HG02678 (cell line): Measurements from ENCODE around the gene USH1C.

Source experiments
- ATAC-seq: cut with Tn5 transposase; IDR thresholded peaks from one replicate; pipeline ENCODE4 v1.9.1; 2021; ENCODE audit warnings: mild to moderate bottlenecking, moderate library complexity; ENCODE audit not compliant: unreplicated experiment

USH1C gene

DNA sequence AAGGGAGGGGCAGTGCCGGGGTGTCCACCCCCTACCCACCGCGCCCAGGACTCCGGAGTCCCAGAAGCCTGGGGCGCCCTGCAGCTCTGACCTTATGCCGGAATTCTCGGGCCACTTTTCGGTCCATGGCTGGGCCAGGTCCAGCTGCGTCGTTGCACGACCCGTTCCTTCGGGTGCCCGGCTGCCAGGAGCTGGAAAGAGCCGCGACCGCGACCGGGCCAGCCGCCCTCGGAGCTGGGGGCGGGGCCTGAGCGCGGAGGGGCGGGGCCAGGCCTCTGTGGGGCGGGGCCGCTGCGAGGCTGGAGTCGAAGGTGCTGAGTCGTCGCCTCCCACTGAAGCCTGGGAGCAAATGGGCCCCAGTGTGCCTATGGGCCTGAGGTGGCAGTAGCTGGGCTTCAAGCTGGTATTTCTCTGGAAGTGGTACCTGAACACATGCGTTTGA is at the start of gene USH1C:
TSS of gene USH1C (minus strand) at position 236 of the 442 bp plus-strand sequence. CDS start at position 127, 109 bp downstream.
- no peak for ATAC-seq

GRCh38 chr11:17593466-17594245 is 49.4 kb upstream of the USH1C start:
- no peak for ATAC-seq

DNA sequence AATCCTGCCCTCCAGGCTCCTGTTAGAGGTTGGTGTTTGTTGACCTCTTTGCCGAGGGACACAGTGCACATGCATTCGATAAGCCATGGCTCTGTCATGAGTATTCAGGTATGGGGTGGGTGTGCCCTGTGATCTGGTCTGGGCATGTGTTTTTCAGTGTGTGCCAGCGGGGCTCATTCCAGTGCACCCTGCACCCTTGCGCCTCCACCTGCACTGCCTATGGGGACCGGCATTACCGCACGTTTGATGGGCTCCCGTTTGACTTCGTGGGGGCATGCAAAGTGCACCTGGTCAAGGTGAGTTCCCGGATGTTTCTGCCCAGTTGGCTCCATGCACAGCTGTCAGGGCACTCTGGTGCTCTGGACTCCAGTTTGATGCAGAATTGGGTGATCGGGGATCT is 47.1 kb upstream of the USH1C start:
- no peak for ATAC-seq

- no peak for ATAC-seq
Measured at GRCh38 chr11:17590463-17590862, 46.2 kb upstream of the USH1C start.

GRCh38 chr11:17588721-17589120 is 44.5 kb upstream of the USH1C start:
- ATAC-seq, result no peak

GRCh38 chr11:17588166-17588565 is 44.0 kb upstream of the USH1C start:
- no peak for ATAC-seq

- no peak for ATAC-seq
Measured at GRCh38 chr11:17585911-17586695, 41.9 kb upstream of the USH1C start.

DNA sequence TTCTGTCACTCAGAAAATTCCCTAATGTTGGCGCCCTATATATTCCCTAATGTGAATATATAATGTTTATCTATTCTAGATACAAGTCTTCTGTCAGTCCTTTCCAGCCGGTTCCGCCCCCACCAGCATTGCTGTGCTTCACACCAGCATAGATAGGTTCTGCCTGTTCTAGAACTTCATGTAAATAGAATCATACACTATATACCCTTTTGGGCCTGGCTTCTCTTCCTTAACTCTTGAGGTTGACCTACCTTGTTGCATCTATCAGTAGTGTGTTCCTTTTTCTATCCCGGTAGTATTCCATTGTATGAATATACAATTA is 37.5 kb upstream of the USH1C start:
- ATAC-seq, result no peak

- no peak for ATAC-seq
Measured at GRCh38 chr11:17581036-17581731, 37.0 kb upstream of the USH1C start.

GRCh38 chr11:17580271-17580670 is 36.1 kb upstream of the USH1C start:
- no peak for ATAC-seq

- no peak for ATAC-seq
Measured at GRCh38 chr11:17579451-17579850, 35.2 kb upstream of the USH1C start.

DNA sequence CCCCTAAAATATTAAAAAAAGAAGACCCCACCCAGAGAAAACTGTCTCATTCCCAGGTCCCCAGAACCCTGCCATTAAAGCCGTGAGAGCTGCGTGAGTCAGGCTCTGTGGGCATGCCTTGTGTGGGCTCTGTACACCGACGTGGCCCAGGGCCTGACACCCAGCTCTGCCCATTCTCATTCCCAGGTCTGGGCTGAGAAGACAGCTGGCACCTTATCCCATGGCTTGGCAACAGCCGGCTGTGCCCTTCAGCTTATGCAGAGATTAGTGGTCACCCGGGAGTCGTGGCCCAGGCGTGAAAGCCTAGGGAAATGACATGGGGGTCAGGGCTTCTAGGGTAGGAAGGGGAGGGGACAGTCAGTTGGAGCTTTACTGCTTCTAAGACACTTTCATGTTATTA is 34.7 kb upstream of the USH1C start:
- ATAC-seq, result no peak

DNA sequence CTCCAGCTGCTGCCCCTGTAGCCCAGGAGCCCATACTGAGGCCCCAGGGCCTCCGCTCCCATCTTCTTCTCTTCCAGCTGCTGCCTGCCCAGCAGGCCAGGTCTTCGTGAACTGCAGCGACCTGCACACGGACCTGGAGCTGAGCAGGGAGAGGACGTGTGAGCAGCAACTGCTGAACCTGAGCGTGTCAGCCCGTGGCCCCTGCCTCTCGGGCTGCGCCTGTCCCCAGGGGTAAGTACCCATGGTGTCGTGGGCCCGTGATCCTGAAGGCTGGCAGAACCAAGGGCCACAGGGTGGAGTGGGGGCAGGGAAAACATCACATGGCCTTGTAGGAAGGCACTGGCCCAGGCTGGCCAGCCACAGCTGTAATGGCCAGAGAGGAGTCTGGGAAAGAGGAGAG is 34.1 kb upstream of the USH1C start:
- no peak for ATAC-seq

GRCh38 chr11:17575431-17576425 is 31.5 kb upstream of the USH1C start:
- no peak for ATAC-seq

- no peak for ATAC-seq
Measured at GRCh38 chr11:17574141-17575091, 30.2 kb upstream of the USH1C start.

- ATAC-seq, result no peak
Measured at GRCh38 chr11:17573526-17573925, 29.3 kb upstream of the USH1C start.

DNA sequence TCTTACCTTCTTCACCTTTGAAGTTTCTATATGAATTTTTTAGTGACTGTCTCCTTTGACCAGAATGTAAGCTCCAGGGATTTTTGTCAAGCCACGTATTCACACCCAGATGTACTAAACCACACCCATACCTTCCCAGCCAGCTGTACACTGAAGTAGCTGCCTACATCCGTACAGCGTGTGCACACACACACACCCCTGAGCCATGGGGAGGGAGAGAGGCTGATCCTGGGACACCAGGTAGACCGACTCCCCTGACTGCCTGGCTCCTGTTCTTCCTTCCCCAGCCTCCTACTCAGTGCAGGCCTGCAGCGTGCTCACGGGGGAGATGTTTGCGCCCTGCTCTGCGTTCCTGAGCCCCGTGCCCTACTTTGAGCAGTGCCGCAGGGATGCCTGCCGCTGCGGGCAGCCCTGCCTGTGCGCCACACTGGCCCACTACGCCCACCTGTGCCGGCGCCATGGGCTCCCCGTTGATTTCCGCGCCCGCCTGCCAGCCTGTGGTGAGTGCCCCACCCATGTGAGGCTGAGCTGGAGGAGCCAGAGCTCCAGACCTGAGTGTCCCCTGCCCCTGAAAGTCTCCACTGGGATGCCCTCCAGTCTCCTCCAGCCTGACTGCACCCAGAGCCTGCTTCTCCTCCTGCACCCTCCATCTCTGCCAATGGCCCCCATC is 28.7 kb upstream of the USH1C start:
- ATAC-seq, result no peak

DNA sequence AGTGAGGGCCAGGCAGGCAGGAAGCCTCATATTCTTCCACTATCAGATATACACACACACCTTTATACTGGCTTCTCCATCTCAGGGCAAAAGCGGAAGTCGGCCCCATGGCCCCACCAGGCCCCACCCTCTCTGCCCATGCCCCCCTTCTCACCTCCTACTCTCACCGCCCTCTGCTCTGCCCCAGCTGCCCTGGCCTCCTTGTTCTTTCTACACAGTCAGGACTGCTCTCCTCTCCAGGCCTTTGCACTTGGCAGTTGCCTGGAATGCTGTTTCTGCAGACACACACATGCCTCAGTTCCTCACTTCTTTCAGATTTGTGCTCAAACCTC is 28.1 kb upstream of the USH1C start:
- no peak for ATAC-seq
